HG03135 (cell line): ENCODE measurements around the gene SWAP70.

Source experiments
- ATAC-seq: cut with Tn5 transposase; IDR thresholded peaks from one replicate; pipeline ENCODE4 v1.9.1; 2021; ENCODE audit warnings: mild to moderate bottlenecking, moderate library complexity; ENCODE audit not compliant: unreplicated experiment

The SWAP70 gene

DNA sequence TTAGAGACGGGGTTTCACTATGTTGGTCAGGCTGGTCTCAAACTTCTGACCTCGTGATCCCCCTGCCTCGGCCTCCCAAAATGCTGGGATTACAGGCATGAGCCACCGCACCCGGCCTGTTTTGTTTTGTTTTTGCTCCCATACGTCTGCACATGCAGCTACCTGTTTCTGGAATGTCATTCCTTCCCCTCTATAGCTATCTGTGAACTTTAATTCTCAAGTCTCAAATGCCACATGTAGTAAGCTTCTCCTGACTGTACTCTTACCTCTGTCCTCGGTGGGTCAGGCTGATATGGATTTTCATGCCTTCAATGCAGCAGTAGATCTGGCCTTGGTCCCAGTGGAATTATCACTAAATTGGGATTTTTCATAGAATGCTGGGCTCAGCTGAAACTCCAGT, 12.4 kb upstream of the SWAP70 start:
- ATAC-seq = no peak

GRCh38 chr11:9651899-9652748, 11.8 kb upstream of the SWAP70 start:
- ATAC-seq = no peak

DNA sequence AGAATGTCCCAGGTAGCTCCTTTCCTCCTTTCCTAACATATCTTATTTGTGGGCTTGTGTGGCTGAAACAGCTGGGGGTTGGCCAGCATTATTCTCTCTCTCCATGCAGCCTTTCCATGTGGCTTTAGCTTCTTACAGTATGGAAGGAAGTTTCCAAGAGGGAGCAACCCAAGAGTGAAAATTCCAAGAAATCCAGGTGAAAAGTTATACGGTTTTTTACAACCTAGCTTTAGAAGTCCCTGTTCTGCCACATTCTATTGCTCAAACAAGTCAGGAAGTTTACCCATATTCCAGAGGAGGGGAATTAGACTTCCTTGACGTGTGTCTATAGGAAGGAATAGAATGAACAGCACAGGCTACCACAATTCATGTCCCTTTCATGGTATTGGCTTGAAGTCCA, 10.0 kb upstream of the SWAP70 start:
- ATAC-seq = no peak

- ATAC-seq = no peak
Measured at GRCh38 chr11:9656864-9657263, 7.0 kb upstream of the SWAP70 start.

- ATAC-seq = no peak
Measured at GRCh38 chr11:9657531-9657930, 6.3 kb upstream of the SWAP70 start.

DNA sequence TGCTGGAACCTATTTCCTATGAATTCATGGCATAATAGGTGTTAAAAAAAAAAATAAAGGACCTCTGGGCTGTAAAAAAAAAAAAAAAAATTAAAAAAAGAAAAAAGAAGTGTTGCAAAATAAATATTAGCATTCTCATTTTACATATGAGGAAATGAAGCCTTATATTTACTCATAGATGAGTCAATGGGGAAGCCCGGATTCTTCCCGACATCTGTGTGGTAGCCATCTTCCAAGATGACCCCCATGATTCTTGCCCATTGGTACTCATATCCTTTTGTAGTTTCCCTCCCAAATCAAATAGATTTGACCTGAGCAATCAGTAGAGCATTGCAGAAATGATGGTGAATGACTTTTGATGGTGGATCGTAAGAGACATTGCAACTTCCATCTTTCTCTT, 3.0 kb upstream of the SWAP70 start:
- ATAC-seq = no peak

DNA sequence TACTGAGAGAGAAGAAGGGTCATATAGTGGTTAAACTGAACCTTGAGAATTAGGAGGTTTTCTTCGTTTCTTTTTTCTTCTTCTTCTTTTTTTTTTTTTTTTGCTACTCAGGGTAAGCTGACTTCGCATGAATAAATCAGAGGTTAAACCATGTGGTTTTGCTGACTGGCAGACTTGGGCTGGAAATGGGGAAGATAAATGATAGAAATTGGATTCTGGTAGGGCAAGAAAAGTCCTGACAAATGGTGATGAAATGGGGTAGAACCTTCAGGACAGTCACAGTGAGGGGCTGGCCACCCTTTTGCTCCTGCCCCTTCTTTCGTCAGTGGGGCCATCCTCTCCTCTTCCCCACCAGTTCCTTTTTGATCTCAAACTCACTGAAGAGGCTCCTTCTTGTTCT, 1.6 kb upstream of the SWAP70 start:
- ATAC-seq = no peak

DNA sequence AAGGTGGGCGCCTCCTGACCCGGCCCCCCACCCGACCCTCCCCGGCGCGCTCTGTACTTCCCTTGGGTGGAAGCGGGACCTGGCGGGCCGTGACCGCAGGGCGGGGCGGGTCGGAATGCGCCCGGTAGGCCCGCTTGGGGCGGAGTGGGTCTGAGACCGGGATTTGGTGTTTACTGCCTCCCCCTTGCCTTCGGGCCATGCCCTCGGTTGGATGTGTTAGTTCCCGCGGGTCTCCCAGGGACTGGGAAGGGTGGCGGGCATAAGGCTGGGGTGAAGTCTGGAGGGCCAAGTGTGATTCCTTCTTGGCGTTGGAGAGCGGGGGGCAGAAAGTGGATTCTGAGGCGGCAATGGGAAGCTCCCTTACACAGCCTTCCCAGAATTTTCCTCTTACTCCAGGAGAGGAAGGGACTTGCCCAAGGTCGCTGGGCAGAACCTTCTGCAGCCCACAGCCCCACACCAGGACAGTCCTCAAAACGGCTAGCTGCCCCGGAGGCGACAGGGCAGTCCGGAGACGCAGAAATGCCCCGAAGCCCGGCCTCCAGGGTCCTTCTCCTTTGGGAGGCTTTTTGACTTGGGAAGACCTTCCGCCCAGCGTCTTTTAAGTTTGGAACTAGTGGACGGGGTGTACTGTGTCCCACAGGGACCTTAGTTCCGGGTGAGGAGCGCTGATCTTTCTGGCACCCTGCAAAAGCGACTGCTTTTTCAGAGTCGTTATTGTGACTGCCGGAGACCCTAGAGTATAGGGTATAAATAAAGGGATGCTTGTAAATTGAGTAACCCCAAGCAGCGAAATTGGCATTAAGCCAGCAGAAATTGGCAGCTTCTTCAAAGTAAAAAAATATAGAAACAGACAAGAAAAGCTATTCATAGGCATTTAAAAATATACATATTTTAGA, 647 bp downstream of the SWAP70 start:
- peak; percentile 34 for ATAC-seq

GRCh38 chr11:9665749-9666148, 1.9 kb downstream of the SWAP70 start:
- no peak for ATAC-seq

- no peak for ATAC-seq
Measured at GRCh38 chr11:9669954-9670353, 6.1 kb downstream of the SWAP70 start.

- no peak for ATAC-seq
Measured at GRCh38 chr11:9672288-9672916, 8.5 kb downstream of the SWAP70 start.

GRCh38 chr11:9672918-9673317, 9.0 kb downstream of the SWAP70 start:
- ATAC-seq = no peak

- no peak for ATAC-seq
Measured at GRCh38 chr11:9675691-9676090, 11.8 kb downstream of the SWAP70 start.

DNA sequence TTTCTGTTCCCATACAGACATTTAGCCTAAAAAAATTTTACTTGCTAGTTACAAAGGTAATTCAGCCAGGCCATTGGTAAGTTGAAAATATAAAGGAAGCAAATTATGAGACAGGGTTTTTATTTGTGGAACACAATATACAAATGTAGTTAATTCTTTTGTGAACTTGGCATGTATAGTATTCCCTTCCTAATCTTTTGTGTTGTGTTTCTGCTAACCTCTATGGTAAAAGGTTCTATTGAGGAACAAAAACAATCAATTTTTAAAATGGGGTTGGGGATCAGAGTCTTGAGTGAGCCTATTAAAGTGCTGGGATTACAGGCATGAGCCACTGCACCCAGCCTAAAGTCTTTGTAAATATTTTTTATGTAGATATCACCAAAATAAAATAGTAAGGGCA, 14.1 kb downstream of the SWAP70 start:
- no peak for ATAC-seq

GRCh38 chr11:9678576-9678975, 14.7 kb downstream of the SWAP70 start:
- ATAC-seq = no peak

GRCh38 chr11:9680028-9680427, 16.2 kb downstream of the SWAP70 start:
- no peak for ATAC-seq

DNA sequence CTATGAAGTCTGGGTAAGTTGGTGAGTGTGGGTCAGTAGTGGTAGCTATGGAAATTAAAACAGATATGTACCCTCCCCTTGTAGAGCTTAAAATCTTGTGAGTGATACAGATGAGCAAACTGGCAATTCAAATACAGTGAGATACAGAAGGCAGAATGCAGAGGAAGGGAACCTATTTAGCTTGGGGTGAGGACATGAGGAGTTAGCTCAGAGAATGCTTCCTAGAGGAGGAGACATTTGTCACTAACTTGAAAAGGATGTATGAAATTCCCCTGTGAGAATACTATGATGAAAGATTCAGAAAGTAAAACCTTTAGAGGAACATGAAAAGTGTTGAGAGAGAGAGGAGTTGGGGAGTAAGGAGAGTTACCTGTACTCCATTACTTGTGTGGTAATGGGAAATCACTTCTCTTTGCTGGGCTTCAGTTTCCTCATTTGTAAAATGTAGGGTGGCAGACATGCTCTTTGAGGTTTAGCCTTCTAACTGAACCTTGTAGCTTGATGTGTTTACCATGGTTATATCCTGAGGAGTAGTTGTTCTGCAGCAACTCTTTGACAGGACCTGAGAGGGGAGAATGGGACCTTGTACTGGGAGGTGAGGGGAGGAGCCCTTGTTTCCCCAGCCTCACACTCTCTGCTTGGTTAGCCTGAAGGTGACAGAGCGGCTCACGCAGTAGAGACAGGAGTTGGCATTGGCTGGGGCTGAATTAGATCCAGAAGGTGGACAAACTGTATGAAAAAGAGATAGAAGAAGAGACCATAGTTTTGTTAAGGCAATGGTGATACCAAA, 17.9 kb downstream of the SWAP70 start:
- ATAC-seq = peak; percentile 36

GRCh38 chr11:9687711-9688477, 24.0 kb downstream of the SWAP70 start:
- no peak for ATAC-seq

DNA sequence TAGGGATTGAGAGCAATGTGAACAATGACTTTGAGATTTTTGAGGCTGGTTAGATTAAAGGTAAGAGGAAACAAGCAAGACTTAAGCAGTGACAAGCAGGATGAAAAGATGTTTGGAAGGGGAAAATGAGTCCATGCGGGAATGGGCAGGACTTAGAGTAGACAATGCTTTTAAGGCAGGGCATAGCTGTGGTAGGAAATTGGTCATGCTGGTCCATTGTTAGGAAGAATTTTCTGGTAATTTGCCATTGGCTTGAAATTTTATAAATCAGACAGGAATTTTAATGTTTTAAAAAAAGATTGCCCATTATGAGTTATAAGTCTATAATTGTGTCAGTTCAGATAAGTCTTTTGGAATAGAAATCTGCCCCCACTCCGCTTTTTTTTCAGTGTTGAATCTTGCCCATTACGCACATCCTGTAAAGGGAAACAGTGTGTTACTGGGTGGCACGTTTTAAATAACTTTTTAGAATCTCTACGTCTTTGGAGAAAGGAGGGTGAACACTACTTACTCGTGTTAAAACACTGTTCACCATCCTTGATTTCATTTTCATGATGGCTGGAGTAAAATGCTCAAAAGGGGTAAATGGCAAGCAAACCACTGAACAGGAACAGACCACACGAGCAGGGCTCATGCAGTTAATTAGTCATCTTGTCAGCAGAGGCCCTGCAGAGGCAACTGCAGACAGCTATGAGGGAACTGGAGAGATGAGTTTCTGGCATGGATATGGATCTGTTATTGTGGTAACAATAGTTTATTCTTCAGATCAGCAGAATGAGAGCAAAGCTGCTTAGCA, 25.0 kb downstream of the SWAP70 start:
- peak; percentile 75 for ATAC-seq
